GM19463 (cell line): ENCODE measurements around the gene PAX8.
A peak's percentile ranks its signal among the peaks of the same experiment; 100 is the strongest.

ENCODE experiments used
- ATAC-seq: cut with Tn5 transposase; IDR thresholded peaks from one replicate; pipeline ENCODE4 v1.9.1; 2021; ENCODE audit warnings: mild to moderate bottlenecking, moderate library complexity; ENCODE audit not compliant: unreplicated experiment

The PAX8 gene

DNA sequence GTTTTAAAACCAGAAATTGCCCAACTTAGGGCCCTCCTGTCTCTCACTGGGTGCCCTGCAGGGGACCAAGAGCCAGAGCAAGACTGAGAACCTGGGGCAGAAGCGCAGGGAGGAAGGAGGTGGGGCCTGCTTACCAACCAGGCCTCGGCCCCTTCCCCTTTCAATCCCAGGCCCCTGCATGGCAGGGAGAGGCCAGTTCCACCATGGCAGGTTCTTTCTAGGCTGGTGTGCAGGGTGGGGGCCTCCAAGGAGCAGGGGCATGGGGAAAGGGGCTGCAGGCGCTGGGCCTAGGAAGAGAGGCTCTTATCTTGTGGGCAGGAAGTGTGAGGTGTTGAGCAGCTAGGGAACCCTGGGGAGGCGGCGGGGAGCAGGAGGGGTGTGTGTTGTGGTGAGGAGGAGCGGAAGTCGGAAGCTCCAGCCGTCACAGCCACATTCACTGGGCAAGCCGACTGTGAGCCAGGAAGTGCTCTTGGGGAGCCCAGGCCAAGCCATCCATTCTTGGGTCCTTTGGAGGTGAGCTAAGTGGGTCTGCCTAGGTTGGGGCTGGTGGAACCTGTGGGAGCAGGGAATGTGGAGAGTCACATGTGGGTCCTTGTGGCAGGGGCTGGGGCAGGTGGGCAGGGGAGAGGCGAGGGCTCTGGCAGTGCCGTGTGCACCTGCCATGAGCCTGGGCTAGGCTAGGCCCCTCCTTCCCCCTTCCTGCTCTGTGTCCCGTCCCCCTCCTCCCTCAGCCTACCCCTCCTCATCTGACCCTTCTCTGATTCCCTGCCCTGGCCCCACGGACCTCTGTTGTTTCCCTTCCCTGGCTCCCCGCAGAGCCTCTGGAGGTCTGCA, 105.0 kb downstream of the PAX8 start, which contains the start of gene PSD4:
TSS of gene PSD4 (plus strand) at position 430 of the 834 bp plus-strand sequence. CDS start 8,486 bp downstream, outside the sequence.
- peak; percentile 82 for ATAC-seq

DNA sequence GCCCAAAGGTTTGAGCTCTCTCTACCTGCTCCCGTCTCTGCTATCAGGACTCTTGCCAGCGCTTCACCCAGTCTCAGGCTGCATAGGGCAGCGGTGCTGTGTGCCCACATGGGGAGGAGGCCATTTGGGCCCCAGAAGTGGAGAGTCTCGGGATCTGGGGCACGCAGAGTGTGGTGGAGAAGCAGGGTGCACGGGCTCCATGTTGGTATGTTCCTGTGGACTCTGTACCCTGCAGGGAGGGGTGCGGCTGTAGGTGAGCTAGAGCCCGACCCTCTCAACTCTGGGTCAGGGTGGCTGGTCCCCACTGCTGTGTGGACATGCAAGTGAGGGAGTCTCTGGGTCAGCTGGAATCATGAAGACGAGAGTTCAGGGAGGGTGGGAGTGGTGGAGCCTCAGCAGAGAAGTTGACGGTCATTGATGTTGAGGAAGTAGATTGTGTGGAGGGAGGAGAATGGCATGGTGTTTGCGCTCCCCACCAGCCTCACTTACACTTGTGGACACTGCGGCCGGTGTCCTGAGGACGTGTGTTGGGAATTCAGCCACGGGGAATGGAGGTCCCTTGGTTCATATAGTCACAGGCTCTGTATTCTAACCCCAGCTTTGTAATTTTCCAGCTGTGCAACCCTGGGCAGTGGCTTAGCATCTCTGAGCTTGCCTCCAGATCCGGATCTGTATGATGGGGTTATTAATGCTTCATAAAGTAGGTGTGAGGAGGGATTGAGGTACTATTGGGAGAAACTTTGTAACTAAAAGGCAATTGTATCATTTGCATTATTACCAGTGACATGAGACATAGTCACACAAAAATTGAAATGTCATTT, 105.8 kb downstream of the PAX8 start:
- ATAC-seq, result no peak

DNA sequence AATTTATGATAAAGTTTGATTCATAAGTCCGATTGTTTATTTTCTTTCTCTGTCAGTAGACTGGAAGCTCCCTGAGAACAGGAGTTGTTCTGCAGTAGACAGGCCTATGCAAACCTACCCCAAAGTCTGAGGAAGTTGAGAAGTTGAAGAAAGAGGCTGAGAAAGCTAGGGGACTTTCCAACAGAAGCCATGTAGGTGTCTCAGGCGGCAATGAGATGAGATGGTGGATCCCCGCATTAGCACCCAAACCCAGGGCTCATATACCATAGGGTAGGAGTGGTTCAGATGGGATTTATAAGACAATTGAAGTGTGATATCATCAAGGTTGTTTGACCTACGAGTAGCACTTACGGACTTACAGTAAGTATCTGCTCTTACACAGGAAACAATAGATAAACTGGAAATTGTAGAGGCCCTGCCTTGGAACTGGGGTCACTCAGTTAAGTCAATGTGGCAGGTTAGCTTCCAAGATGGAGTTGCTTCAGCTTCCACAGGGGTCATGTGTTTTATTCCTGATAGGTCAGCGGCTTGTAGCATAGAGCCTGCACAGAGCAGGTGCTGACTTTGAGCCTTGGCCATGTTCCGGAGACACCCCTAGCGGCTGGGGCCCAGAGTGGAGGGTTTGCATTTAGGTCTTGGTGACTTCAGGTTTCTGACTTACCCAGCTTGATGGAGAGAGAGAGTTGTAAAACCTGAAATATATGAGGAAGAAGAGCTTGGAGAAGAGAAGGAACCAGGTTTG, 107.2 kb downstream of the PAX8 start:
- no peak for ATAC-seq

DNA sequence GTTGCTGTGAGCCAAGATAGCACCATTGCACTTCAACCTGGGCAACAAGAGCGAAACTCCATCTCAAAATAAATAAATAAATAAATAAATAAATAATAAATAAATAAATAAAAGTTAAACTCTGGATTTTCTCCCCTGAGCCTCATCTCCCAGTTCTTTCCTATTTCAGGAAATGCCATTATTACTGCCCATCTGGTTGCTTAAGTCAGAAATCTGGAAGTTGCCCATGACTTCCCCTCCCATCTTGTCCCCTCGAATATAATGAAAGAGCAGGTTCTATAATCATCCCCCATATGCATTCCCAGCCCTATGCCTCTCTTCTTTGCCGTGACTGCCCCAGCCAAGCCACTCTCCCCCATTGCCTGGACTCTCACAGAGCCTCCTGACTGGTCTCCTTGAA, 109.1 kb downstream of the PAX8 start:
- ATAC-seq, result no peak

DNA sequence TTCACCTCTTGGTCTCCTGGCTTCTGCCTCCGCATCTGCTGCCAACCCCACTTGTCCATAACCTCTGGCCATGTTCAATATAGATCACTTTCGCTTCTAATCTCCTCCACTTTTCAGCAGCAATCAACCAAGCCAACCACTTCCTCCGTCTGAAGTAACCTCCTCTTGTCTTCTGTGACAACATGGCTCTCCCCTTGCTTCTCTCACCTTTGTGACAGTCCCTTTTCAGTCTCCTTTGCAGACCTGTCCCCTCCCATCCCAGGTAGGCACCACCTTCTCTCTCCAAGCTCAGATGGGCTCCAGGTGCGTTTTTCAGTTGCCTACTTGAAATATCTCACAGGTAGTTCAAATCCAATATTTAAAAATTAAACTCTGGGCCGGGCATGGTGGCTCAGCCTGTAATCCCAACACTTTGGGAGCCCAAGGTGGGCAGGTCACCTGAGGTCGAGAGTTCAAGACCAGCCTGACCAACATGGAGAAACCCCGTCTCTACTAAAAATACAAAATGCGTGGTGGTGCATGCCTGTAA, 109.7 kb downstream of the PAX8 start:
- ATAC-seq, result no peak

DNA sequence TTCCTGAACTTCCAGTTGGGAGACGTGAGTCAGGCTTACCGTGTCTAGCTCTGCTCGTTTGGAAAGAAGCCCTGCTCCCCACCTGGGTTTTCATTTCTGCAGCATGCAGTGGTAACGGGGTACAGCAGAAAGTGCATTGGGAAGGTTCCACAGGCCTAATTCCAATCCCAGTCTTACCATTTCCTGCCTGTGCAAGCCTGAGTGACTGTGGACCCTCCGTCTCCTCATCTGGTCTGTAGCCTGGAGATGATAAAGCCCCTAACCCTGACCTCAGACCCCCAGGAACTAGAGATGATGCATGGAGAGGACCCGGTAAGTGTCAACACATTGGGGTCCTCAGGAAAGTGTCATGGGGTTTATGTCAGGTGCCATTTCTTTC, 110.8 kb downstream of the PAX8 start:
- ATAC-seq, result no peak

DNA sequence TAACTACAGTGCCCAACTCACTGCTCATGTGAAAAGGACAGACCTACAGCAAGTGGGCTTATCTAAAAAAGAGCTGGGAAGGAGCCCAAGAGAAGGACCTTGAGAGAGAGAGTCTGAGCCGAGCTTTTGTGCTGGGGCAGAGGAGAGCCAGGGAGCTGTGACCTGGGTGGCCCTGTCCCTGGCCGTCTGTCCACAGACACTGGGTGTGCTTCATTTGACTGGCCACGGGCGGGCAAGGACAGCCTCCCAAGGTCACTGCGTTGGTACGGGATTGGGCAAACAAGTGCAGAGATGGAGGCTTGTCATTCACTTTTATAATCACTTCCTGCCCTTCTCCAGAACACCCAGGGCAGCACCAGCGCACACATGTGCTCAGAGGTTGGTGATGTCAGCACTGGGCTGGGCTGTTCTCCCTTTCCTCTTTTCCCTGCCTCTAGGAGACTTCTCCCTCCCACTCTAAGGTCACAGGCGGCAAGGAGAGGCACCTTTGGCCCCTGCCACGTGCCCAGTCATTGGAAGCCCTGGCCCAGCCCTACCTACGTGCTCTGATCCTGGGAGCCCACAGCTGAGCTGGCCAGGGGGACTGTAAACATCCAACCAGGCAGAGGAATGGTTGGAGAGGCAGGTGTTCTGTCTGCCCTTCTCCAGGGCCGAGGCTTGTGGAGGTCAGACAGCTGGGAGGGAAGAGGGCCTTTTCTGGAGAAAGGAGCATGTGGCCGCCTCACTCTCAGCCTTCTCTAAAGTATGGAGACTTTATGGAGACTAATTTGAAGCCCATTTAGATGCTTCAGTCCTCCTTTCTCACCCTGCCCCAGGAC, 111.4 kb downstream of the PAX8 start:
- no peak for ATAC-seq

DNA sequence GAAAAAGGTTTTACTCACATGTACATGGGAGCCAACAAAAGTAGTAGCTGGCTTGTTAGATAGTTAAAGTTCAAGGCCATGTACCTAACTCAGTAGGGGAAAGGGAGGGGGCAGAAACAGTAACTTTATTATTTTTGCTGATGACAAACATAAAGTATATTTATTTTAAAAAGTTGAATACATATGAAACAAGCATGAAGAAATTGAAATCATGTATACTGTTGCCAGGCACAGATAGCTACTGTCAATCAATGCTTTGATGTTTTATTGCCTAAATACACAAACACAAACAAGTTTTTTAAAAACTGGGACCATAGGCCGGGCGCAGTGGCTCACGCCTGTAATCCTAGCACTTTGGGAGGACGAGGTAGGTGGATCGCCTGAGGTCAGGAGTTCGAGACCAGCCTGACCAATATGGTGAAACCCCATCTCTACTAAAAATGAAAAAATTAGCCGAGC, 112.5 kb downstream of the PAX8 start:
- ATAC-seq, result no peak
